COR-L47 (cell line): Measurements from ENCODE around the gene GHRL.

Experiments used
- DNase-seq: peaks from one replicate; lab custom pipeline; 2025; lab: John Stamatoyannopoulos, UW

The GHRL gene

DNA sequence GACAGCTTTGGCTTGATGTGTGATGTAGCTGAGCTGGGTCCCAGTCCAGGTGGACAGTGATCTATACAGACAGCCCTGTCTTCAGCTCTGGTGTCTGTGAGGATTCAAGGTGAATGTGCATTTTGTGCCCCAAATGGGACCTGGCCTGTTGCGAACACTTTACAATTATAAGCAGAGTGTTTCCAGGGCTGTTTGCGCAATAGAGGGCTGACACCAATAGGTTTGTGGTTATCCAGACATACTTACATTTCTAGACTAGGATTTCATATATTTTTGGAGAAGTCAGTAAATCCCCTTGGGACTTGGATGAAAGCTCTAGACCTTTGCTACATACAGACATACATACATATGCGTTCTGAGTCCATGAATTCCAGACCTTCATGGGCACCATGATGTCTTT is 48.7 kb downstream of the GHRL start:
- DNase-seq, result no peak

DNA sequence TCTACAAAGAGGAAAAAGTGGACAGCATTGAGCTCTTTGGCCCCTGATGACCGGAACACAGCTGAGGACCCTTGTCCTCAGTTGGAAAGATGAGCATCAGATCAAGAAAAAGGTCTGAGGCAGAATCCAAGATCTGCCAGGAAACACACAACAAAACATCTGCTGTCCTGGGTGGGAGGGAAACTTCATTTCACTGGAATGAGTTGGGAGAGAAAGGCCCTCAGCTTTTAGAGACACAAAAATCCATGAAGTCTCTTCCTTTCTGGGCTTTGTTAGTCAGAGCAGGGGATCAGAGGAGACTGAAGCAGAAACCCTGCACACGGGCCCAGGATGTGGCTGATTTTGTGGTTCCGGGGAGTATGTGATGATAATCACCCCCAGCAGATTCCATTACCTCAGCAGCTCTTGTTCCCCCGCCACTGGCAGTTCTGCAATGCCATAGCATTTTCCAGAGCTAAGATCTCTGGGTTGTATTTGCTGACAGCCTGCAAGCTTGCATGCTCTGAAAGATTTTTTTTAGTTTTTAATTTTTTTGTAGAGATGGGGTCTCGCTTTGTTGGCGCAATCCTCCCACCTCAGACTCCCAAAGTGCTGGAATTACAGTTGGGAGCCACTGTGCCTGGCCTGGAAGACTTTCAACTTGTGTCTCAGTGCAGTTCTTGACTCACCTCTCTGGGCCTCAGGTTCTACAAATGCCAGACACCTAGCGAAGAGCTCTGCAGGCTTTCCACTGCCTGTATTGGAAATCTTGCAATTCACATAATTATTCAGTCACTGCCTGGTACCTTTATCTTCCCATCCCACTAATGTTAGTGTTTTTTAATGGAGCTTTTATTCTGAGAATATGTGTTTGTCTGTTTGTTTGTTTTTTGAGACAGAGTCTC is 50.3 kb downstream of the GHRL start:
- no peak for DNase-seq

GRCh38 chr3:10240799-10241198 is 51.9 kb downstream of the GHRL start:
- DNase-seq, result no peak

DNA sequence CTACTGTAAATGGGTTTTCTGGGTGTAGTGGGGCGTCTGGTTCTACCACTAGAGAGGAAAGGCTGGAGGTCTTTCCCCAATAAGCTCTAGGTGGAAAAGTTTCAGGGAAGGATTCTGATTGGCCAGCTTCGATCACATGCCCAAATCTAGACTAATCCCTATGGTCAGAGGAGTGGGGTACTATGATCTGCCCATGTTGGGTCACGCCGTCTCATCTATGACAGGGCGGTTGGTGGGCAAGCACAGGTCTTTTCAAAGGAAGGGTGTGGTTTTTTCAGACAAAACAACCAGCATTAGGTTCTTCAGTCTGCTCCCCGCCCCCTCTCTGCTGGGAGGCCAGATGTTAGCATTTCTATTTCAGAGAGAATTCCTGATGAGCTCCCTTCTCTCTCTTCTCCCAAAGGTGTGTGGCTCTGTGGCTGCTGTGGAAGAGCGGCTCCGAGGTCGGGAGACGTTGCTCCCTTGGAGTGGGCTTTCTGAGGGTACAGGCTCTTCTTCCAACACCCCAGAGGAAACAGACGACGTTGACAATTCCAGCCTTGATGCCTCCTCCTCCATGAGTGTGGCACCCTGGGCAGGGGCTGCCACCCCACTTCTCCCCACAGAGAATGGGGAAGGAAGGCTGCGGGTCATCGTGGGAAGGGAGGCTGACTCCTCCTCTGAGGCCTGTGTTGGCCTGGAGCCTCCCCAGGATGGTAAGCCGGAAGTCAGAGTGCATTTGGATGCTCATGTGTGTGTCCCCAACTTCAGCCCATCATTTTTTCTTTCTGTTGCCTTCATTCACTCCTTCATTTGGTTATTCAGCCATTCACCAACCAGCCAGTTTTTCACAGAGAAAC is 54.2 kb downstream of the GHRL start:
- DNase-seq, result no peak
